Gastroesophageal sphincter (tissue), 2 donors: Measurements from ENCODE around the gene TMEM120B.

Experiments used
- POLR2A ChIP-seq, 2 donors: fragments of 450-650 bp; IDR thresholded peaks; one replicate each; pipeline ENCODE4 v1.6.1; 2017; ENCODE audit warnings: antibody characterized with exemption in 2 of 2, mild to moderate bottlenecking in 2 of 2, moderate library complexity in 1 of 2
- POLR2AphosphoS5 ChIP-seq: sonication (generic); formaldehyde crosslinking; IDR thresholded peaks from one replicate; pipeline ENCODE4 v1.6.1; 2017; ENCODE audit warnings: antibody characterized with exemption

DNA sequence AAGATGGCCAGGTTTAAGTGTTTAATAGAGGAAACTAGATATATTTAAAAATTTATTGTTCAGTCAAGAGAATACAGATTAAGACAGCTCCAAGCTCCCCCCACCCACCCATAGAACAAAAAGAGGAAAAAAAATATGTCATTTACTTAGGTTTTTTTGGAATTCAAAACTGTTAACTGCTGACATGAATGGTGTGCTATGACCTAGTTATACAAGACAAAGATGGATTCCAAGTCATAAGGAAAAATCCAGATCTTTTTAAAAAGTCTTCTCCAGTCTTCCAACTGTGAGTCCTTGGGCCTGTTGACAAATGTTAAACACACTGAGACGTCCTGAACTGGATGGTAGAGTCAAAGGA lies 89.9 kb downstream of the TMEM120B start:
- TF ChIP-seq POLR2AphosphoS5 (no peak), POLR2A (IDR thresholded peaks at IDR 0.05) (no peak)
